SK-N-MC (cell line): ENCODE results near the gene ARL8A.

Experiments
- DNase-seq: peaks from one replicate; pipeline ENCODE4 v3.0.0-alpha.2; 2011; ENCODE audit warnings: low read depth, low spot score
- H3K27ac ChIP-seq: fragments of 200-600 bp; sonication (generic); 2 replicates; pipeline ENCODE4 v1.5.1; 2016; ENCODE audit warnings: mixed run types
- H3K36me3 ChIP-seq: fragments of 200-600 bp; sonication (generic); 2 replicates; pipeline ENCODE4 v1.6.1; 2017; ENCODE audit warnings: antibody characterized with exemption, low read length, mixed read lengths; ENCODE audit not compliant: insufficient read depth
- H3K4me3 ChIP-seq: fragments of 200-600 bp; sonication (generic); 2 replicates; pipeline ENCODE4 v1.5.1; 2016
- H3K9ac ChIP-seq: fragments of 200-600 bp; sonication (generic); 2 replicates; pipeline ENCODE4 v1.8.0; 2017; ENCODE audit warnings: mixed run types, mixed read lengths; ENCODE audit not compliant: insufficient read length
- H3K9me3 ChIP-seq: fragments of 200-600 bp; sonication (generic); 2 replicates; pipeline ENCODE4 v1.6.1; 2017; ENCODE audit warnings: low read depth, mild to moderate bottlenecking, antibody characterized with exemption, low read length, moderate library complexity, mixed read lengths
- EZH2 ChIP-seq: fragments of 200-600 bp; sonication (generic); IDR thresholded peaks from one replicate; pipeline ENCODE4 v1.6.1; 2017; ENCODE audit warnings: antibody characterized with exemption
- FOXP2 ChIP-seq: optimal IDR thresholded peaks from 2 replicates; pipeline ENCODE3; 2011; ENCODE audit warnings: mild to moderate bottlenecking, moderate library complexity; ENCODE audit not compliant: insufficient read depth; ENCODE audit errors: extremely low read length, control extremely low read depth
- POLR2AphosphoS5 ChIP-seq: IDR thresholded peaks from 2 replicates; pipeline ENCODE4 v1.6.1; 2012; ENCODE audit warnings: mild to moderate bottlenecking, low read depth, low read length, borderline replicate concordance

Gene ARL8A

GRCh38 chr1:202165942-202166843 lies 21.7 kb upstream of the ARL8A start:
- TF ChIP-seq FOXP2, result no peak
- Histone ChIP-seq H3K9ac (no peak overlapping the region), H3K4me3 (no peak overlapping the region), H3K9me3 (no peaks in the 10 kb centered on the region), H3K36me3 (no peaks in the 10 kb centered on the region), H3K27ac (no peak overlapping the region)
- no peak for DNase-seq

GRCh38 chr1:202165267-202165941 lies 20.9 kb upstream of the ARL8A start:
- Histone ChIP-seq H3K9ac (no peak overlapping the region), H3K9me3 (no peaks in the 10 kb centered on the region), H3K4me3 (no peak overlapping the region), H3K36me3 (no peaks in the 10 kb centered on the region), H3K27ac (no peak overlapping the region)
- TF ChIP-seq FOXP2 (no peak), POLR2AphosphoS5 (no peak), EZH2 (no peak)
- no peak for DNase-seq

GRCh38 chr1:202164271-202165037 lies 19.9 kb upstream of the ARL8A start:
- Histone ChIP-seq H3K27ac (no peak overlapping the region), H3K9ac (no peak overlapping the region), H3K4me3 (no peak overlapping the region), H3K9me3 (no peaks in the 10 kb centered on the region), H3K36me3 (no peaks in the 10 kb centered on the region)
- TF ChIP-seq EZH2 (no peak), POLR2AphosphoS5 (no peak), FOXP2 (no peak)
- DNase-seq, result no peak

GRCh38 chr1:202163281-202164270 lies 19.0 kb upstream of the ARL8A start:
- no peak overlapping the region for H3K9ac ChIP-seq
- no peak for DNase-seq
- no peak overlapping the region for H3K27ac ChIP-seq

GRCh38 chr1:202162418-202163280 lies 18.1 kb upstream of the ARL8A start:
- no peaks in the 10 kb centered on the region for H3K36me3 ChIP-seq
- no peak overlapping the region for H3K27ac ChIP-seq
- no peaks in the 10 kb centered on the region for H3K9me3 ChIP-seq
- no peak overlapping the region for H3K9ac ChIP-seq
- peak; percentile 51; the same call in 1 of the 2 replicates for TF ChIP-seq POLR2AphosphoS5
- no peak for TF ChIP-seq FOXP2
- TF ChIP-seq EZH2, result no peak
- no peak for DNase-seq
- H3K4me3 ChIP-seq, result no peak overlapping the region

More at GRCh38 chr1:202163281-202164270, 19.0 kb upstream of the ARL8A start:
- Histone ChIP-seq H3K36me3 (no peaks in the 10 kb centered on the region), H3K4me3 (no peak overlapping the region), H3K9me3 (no peaks in the 10 kb centered on the region)
- TF ChIP-seq FOXP2, result no peak
- TF ChIP-seq POLR2AphosphoS5, result no peak
- TF ChIP-seq EZH2, result no peak

- Histone ChIP-seq H3K9ac (no peak overlapping the region), H3K36me3 (no peaks in the 10 kb centered on the region), H3K27ac (no peak overlapping the region), H3K9me3 (no peaks in the 10 kb centered on the region), H3K4me3 (no peak overlapping the region)
- no peak for TF ChIP-seq POLR2AphosphoS5
- TF ChIP-seq FOXP2, result no peak
- no peak for TF ChIP-seq EZH2
- no peak for DNase-seq
Observed at GRCh38 chr1:202162047-202162417, 17.5 kb upstream of the ARL8A start.

- no peak for DNase-seq
- TF ChIP-seq FOXP2 (no peak), POLR2AphosphoS5 (no peak), EZH2 (no peak)
- no peak overlapping the region for H3K4me3 ChIP-seq
- H3K9me3 ChIP-seq, result no peaks in the 10 kb centered on the region
- no peaks in the 10 kb centered on the region for H3K36me3 ChIP-seq
- H3K9ac ChIP-seq, result no peak overlapping the region
- no peak overlapping the region for H3K27ac ChIP-seq
Observed at GRCh38 chr1:202161151-202162046, 16.9 kb upstream of the ARL8A start.
